Transverse colon (tissue), 4 donors: ENCODE results near the gene COL4A1. TPM values are rescaled to one million over a fixed set of nuclear protein-coding genes. Genes with fewer than 3 reads are reported as not detected.

Experiments
- DNase-seq: peaks from one replicate; pipeline ENCODE4 v3.0.0-alpha.2; 2019
- H3K27ac ChIP-seq, 4 donors: fragments of 200-600 bp; sonication (generic); 2 replicates each; pipeline ENCODE4 v1.5.1; 2016 to 2018; ENCODE audit warnings: inconsistent platforms in 4 of 4
- H3K27me3 ChIP-seq: fragments of 200-600 bp; sonication (generic); 2 replicates; pipeline ENCODE4 v1.5.1; 2017; ENCODE audit warnings: inconsistent platforms
- H3K36me3 ChIP-seq, 4 donors: fragments of 200-600 bp; sonication (generic); 2 replicates each; pipeline ENCODE4 v1.5.1; 2017 to 2019; ENCODE audit warnings: inconsistent platforms in 4 of 4
- H3K4me1 ChIP-seq, 4 donors: fragments of 200-600 bp; sonication (generic); 2 replicates each; pipeline ENCODE4 v1.5.1; 2017 to 2020; ENCODE audit warnings: inconsistent platforms in 4 of 4
- H3K4me3 ChIP-seq, 4 donors: fragments of 200-600 bp; sonication (generic); 1 replicate in 1 of 4; 2 replicates in 3 of 4; pipeline versions ENCODE4 v1.5.1 to v1.6.1; 2017 to 2019; ENCODE audit warnings: inconsistent platforms in 4 of 4
- H3K9me3 ChIP-seq, 2 donors: fragments of 200-600 bp; sonication (generic); 2 replicates each; pipeline ENCODE4 v1.5.1; 2017 to 2019; ENCODE audit warnings: inconsistent platforms in 2 of 2
- CTCF ChIP-seq, 5 experiments: fragments of 200-600 bp in 3 of 5; fragments of 450-650 bp in 2 of 5; sonication (generic) in 3 of 5; IDR thresholded peaks; 1 replicate in 2 of 5; 2 replicates in 3 of 5; pipeline ENCODE4 v1.5.1; 2016 to 2017; ENCODE audit warnings: antibody characterized with exemption in 5 of 5, inconsistent platforms in 3 of 5, mild to moderate bottlenecking in 2 of 5, moderate library complexity in 1 of 5
- EP300 ChIP-seq: sonication (generic); formaldehyde crosslinking; IDR thresholded peaks from one replicate; pipeline ENCODE4 v1.6.1; 2017; ENCODE audit warnings: antibody characterized with exemption, low read depth
- POLR2A ChIP-seq: fragments of 450-650 bp; IDR thresholded peaks from one replicate; pipeline ENCODE4 v1.6.1; 2016; ENCODE audit warnings: antibody characterized with exemption, mild to moderate bottlenecking, moderate library complexity
- POLR2AphosphoS5 ChIP-seq, 3 donors: sonication (generic); formaldehyde crosslinking; IDR thresholded peaks; one replicate each; pipeline ENCODE4 v1.6.1; 2016; ENCODE audit warnings: antibody characterized with exemption in 3 of 3
- WGBS, 2 donors: methylation state at CpG; one replicate each; pipeline ENCODE4 v1.1.5; 2018; ENCODE audit warnings: low coverage in 1 of 2; 5-methylcytosine and 5-hydroxymethylcytosine counted together
- in situ Hi-C, 4 donors: fragments of 200-750 bp; cut with MboI; loops; one replicate each; pipeline versions ENCODE4 v1.15.0 to v1.15.1; 2017; ENCODE audit warnings: low sequenced_read_pairs in 3 of 4, low pct_ligation_motif_present in 1 of 4, low pct_unique_long_range_greater_than_20kb in 1 of 4
- intact Hi-C: fragments of 100-400 bp; cut with DNase I; formaldehyde crosslinking; loops from one replicate; pipeline ENCODE4 v1.15.1; 2023; ENCODE audit warnings: low total_unique reads
- total RNA-seq, 4 donors: library from RNA; depleted of rRNA; stranded (reverse); fragments of >200 nt; gene quantifications; one replicate each; pipeline ENCODE4 v1.1.0, GENCODE V29; 2016

COL4A1 gene
- total RNA-seq, 4 donors from 2014 or later, result 46.4 to 180 (median 99.2) TPM

- H3K4me1 ChIP-seq, result no peaks in the 10 kb centered on the region
- H3K4me3 ChIP-seq, result no peak overlapping the region
- in situ Hi-C loops, result loop anchor here (10.0 to 25.0 kb wide), 7 partner anchors 331 to 1156 kb away; partner anchors contain the start of gene IRS2 (in 2 of the 4)
- WGBS, 2 donors, result 76% methylated on average over 11 of the region's 11 CpGs; no CpG with 5 or more reads in 1 of the 2 donors
- no peak for TF ChIP-seq EP300
- no peak for TF ChIP-seq CTCF (IDR thresholded peaks at IDR 0.05)
- no peak for TF ChIP-seq POLR2AphosphoS5 (IDR thresholded peaks at IDR 0.05)
- no peak for TF ChIP-seq POLR2A
- H3K27ac ChIP-seq, result no peak overlapping the region
- intact Hi-C loops, result no loop called here
- H3K27me3 ChIP-seq, result peaks cover 30% of the 10 kb centered on the region
- H3K36me3 ChIP-seq, result no peaks in the 10 kb centered on the region
- no peaks in the 10 kb centered on the region for H3K9me3 ChIP-seq
- DNase-seq, result no peak
Observed at GRCh38 chr13:110118106-110118505, 188.9 kb downstream of the COL4A1 start.

- DNase-seq, result peak; percentile 63
- H3K27me3 ChIP-seq, result peaks cover 28% of the 10 kb centered on the region
- H3K4me3 ChIP-seq, result no peak overlapping the region
- intact Hi-C loops, result no loop called here
- TF ChIP-seq EP300 (no peak), CTCF (IDR thresholded peaks at IDR 0.05) (peak; percentile 67 to 81 (median 75))
- WGBS, 2 donors, result 17 to 30% methylated on average over 14 to 23 of the region's 23 CpGs
- H3K9me3 ChIP-seq, result no peaks in the 10 kb centered on the region
- no peak overlapping the region for H3K27ac ChIP-seq
- no peaks in the 10 kb centered on the region for H3K4me1 ChIP-seq
- no peaks in the 10 kb centered on the region for H3K36me3 ChIP-seq
- in situ Hi-C loops, result loop anchor here (10.0 to 25.0 kb wide), 7 partner anchors 329 to 1154 kb away; partner anchors contain the start of gene IRS2 (in 2 of the 4)
Observed at GRCh38 chr13:110116072-110116487, 190.9 kb downstream of the COL4A1 start.

GRCh38 chr13:110115591-110115990, 191.4 kb downstream of the COL4A1 start:
- H3K4me3 ChIP-seq, result no peak overlapping the region
- no peak for DNase-seq
- intact Hi-C loops, result no loop called here
- no peaks in the 10 kb centered on the region for H3K36me3 ChIP-seq
- WGBS, 2 donors, result 76 to 85% methylated on average over 4 to 5 of the region's 5 CpGs
- no peak overlapping the region for H3K27ac ChIP-seq
- H3K4me1 ChIP-seq, result no peaks in the 10 kb centered on the region
- H3K27me3 ChIP-seq, result peaks cover 28% of the 10 kb centered on the region
- no peaks in the 10 kb centered on the region for H3K9me3 ChIP-seq
- no peak for TF ChIP-seq POLR2A
- TF ChIP-seq CTCF (IDR thresholded peaks at IDR 0.05), result no peak
- no peak for TF ChIP-seq POLR2AphosphoS5 (IDR thresholded peaks at IDR 0.05)
- TF ChIP-seq EP300, result no peak
- in situ Hi-C loops, result loop anchor here (10.0 to 25.0 kb wide), 7 partner anchors 328 to 1153 kb away; partner anchors contain the start of gene IRS2 (in 2 of the 4)

- Histone ChIP-seq H3K27me3 (peaks cover 23% of the 10 kb centered on the region), H3K9me3 (no peaks in the 10 kb centered on the region), H3K4me1 (peaks cover 0 to 10% (median 2%) of the 10 kb centered on the region in 4 donors), H3K27ac (no peak overlapping the region), H3K4me3 (no peak overlapping the region), H3K36me3 (no peaks in the 10 kb centered on the region)
- no peak for DNase-seq
- WGBS, 2 donors, result 45 to 67% methylated on average over 1 to 2 of the region's 2 CpGs
- in situ Hi-C loops (loop anchor here (10.0 to 25.0 kb wide), 7 partner anchors 327 to 1152 kb away; partner anchors contain the start of gene IRS2 (in 2 of the 4)), intact Hi-C loops (no loop called here)
- TF ChIP-seq POLR2AphosphoS5 (IDR thresholded peaks at IDR 0.05) (no peak), CTCF (IDR thresholded peaks at IDR 0.05) (no peak), EP300 (no peak), POLR2A (no peak)
Observed at GRCh38 chr13:110114316-110114715, 192.6 kb downstream of the COL4A1 start.
